ENCODE measurements around the gene SETBP1. TPM values are rescaled to one million over a fixed set of nuclear protein-coding genes. Genes with fewer than 3 reads are reported as not detected.

The SETBP1 gene
- total RNA-seq, 1 experiment from 2014 or later = 3.4 TPM

GRCh38 chr18:44938720-44939665 lies 258.3 kb downstream of the SETBP1 start:
- H3K36me3 ChIP-seq (ENCODE audit: insufficient read depth, low read length) = no peaks in the 10 kb centered on the region
- H3K9ac ChIP-seq (ENCODE audit: low read length) = no peak overlapping the region
- no peak overlapping the region for H3K27ac ChIP-seq (ENCODE audit: low read length)
- no peaks in the 10 kb centered on the region for H3K79me2 ChIP-seq (ENCODE audit: low read length)
- no peak overlapping the region for H3K4me2 ChIP-seq (ENCODE audit: low read depth, low read length, poor library complexity, severe bottlenecking)
- H4K20me1 ChIP-seq (ENCODE audit: insufficient read depth, low read depth, low read length) = no peaks in the 10 kb centered on the region
- no peaks in the 10 kb centered on the region for H3K4me1 ChIP-seq (ENCODE audit: low read length)
- H3K4me3 ChIP-seq (ENCODE audit: low read length) = no peak overlapping the region
- H2AFZ ChIP-seq (ENCODE audit: low read length) = no peak overlapping the region
- H3K27me3 ChIP-seq (ENCODE audit: low read length) = no peaks in the 10 kb centered on the region
- no peaks in the 10 kb centered on the region for H3K9me3 ChIP-seq (ENCODE audit: low read length)
- DNase-seq = no peak
- no peaks in the 10 kb centered on the region for H3K9me2 ChIP-seq (replicated peaks; ENCODE audit: insufficient read depth, low read length)

- Histone ChIP-seq H3K79me2 (ENCODE audit: low read length) (no peaks in the 10 kb centered on the region), H3K4me1 (ENCODE audit: low read length) (no peaks in the 10 kb centered on the region), H2AFZ (ENCODE audit: low read length) (no peak overlapping the region), H3K4me3 (ENCODE audit: low read length) (no peak overlapping the region), H3K36me3 (ENCODE audit: insufficient read depth, low read length) (no peaks in the 10 kb centered on the region), H3K9ac (ENCODE audit: low read length) (no peak overlapping the region), H4K20me1 (ENCODE audit: insufficient read depth, low read depth, low read length) (no peaks in the 10 kb centered on the region), H3K27ac (ENCODE audit: low read length) (no peak overlapping the region), H3K27me3 (ENCODE audit: low read length) (no peaks in the 10 kb centered on the region), H3K9me2 (replicated peaks; ENCODE audit: insufficient read depth, low read length) (no peaks in the 10 kb centered on the region), H3K9me3 (ENCODE audit: low read length) (no peaks in the 10 kb centered on the region), H3K4me2 (ENCODE audit: low read depth, low read length, poor library complexity, severe bottlenecking) (no peak overlapping the region)
- no peak for DNase-seq
Measured at GRCh38 chr18:44941516-44941915, 260.8 kb downstream of the SETBP1 start.

GRCh38 chr18:44942073-44942472 lies 261.4 kb downstream of the SETBP1 start:
- Histone ChIP-seq H3K4me2 (ENCODE audit: low read depth, low read length, poor library complexity, severe bottlenecking) (no peak overlapping the region), H3K27ac (ENCODE audit: low read length) (no peak overlapping the region), H3K9ac (ENCODE audit: low read length) (no peak overlapping the region), H3K79me2 (ENCODE audit: low read length) (no peaks in the 10 kb centered on the region), H3K9me3 (ENCODE audit: low read length) (no peaks in the 10 kb centered on the region), H3K4me3 (ENCODE audit: low read length) (no peak overlapping the region), H2AFZ (ENCODE audit: low read length) (no peak overlapping the region), H3K27me3 (ENCODE audit: low read length) (no peaks in the 10 kb centered on the region), H4K20me1 (ENCODE audit: insufficient read depth, low read depth, low read length) (no peaks in the 10 kb centered on the region), H3K4me1 (ENCODE audit: low read length) (no peaks in the 10 kb centered on the region), H3K9me2 (replicated peaks; ENCODE audit: insufficient read depth, low read length) (no peaks in the 10 kb centered on the region), H3K36me3 (ENCODE audit: insufficient read depth, low read length) (no peaks in the 10 kb centered on the region)
- DNase-seq = no peak

GRCh38 chr18:44943311-44943881 lies 262.7 kb downstream of the SETBP1 start:
- Histone ChIP-seq H3K9ac (ENCODE audit: low read length) (no peak overlapping the region), H3K79me2 (ENCODE audit: low read length) (no peaks in the 10 kb centered on the region), H3K4me1 (ENCODE audit: low read length) (no peaks in the 10 kb centered on the region), H2AFZ (ENCODE audit: low read length) (no peak overlapping the region), H3K27me3 (ENCODE audit: low read length) (no peaks in the 10 kb centered on the region), H3K4me3 (ENCODE audit: low read length) (no peak overlapping the region), H4K20me1 (ENCODE audit: insufficient read depth, low read depth, low read length) (no peaks in the 10 kb centered on the region), H3K9me2 (replicated peaks; ENCODE audit: insufficient read depth, low read length) (no peaks in the 10 kb centered on the region), H3K36me3 (ENCODE audit: insufficient read depth, low read length) (no peaks in the 10 kb centered on the region), H3K9me3 (ENCODE audit: low read length) (no peaks in the 10 kb centered on the region), H3K27ac (ENCODE audit: low read length) (no peak overlapping the region), H3K4me2 (ENCODE audit: low read depth, low read length, poor library complexity, severe bottlenecking) (no peak overlapping the region)
- no peak for DNase-seq

GRCh38 chr18:44944461-44944860 lies 263.8 kb downstream of the SETBP1 start:
- no peak for DNase-seq
- no peak overlapping the region for H2AFZ ChIP-seq (ENCODE audit: low read length)
- H3K4me3 ChIP-seq (ENCODE audit: low read length) = no peak overlapping the region
- no peaks in the 10 kb centered on the region for H3K9me3 ChIP-seq (ENCODE audit: low read length)
- no peaks in the 10 kb centered on the region for H3K27me3 ChIP-seq (ENCODE audit: low read length)
- no peaks in the 10 kb centered on the region for H3K79me2 ChIP-seq (ENCODE audit: low read length)
- H3K4me1 ChIP-seq (ENCODE audit: low read length) = no peaks in the 10 kb centered on the region
- no peaks in the 10 kb centered on the region for H4K20me1 ChIP-seq (ENCODE audit: insufficient read depth, low read depth, low read length)
- no peak overlapping the region for H3K4me2 ChIP-seq (ENCODE audit: low read depth, low read length, poor library complexity, severe bottlenecking)
- H3K36me3 ChIP-seq (ENCODE audit: insufficient read depth, low read length) = no peaks in the 10 kb centered on the region
- H3K9ac ChIP-seq (ENCODE audit: low read length) = no peak overlapping the region
- H3K9me2 ChIP-seq (replicated peaks; ENCODE audit: insufficient read depth, low read length) = no peaks in the 10 kb centered on the region
- H3K27ac ChIP-seq (ENCODE audit: low read length) = no peak overlapping the region

- H3K36me3 ChIP-seq (ENCODE audit: insufficient read depth, low read length) = no peaks in the 10 kb centered on the region
- H3K27me3 ChIP-seq (ENCODE audit: low read length) = no peaks in the 10 kb centered on the region
- H3K9ac ChIP-seq (ENCODE audit: low read length) = no peak overlapping the region
- no peaks in the 10 kb centered on the region for H3K9me2 ChIP-seq (replicated peaks; ENCODE audit: insufficient read depth, low read length)
- no peak overlapping the region for H3K4me2 ChIP-seq (ENCODE audit: low read depth, low read length, poor library complexity, severe bottlenecking)
- no peaks in the 10 kb centered on the region for H4K20me1 ChIP-seq (ENCODE audit: insufficient read depth, low read depth, low read length)
- no peaks in the 10 kb centered on the region for H3K79me2 ChIP-seq (ENCODE audit: low read length)
- H3K27ac ChIP-seq (ENCODE audit: low read length) = no peak overlapping the region
- no peak overlapping the region for H3K4me3 ChIP-seq (ENCODE audit: low read length)
- no peak for DNase-seq
- H3K4me1 ChIP-seq (ENCODE audit: low read length) = no peaks in the 10 kb centered on the region
- no peak overlapping the region for H2AFZ ChIP-seq (ENCODE audit: low read length)
- no peaks in the 10 kb centered on the region for H3K9me3 ChIP-seq (ENCODE audit: low read length)
Measured at GRCh38 chr18:44945888-44946401, 265.3 kb downstream of the SETBP1 start.

GRCh38 chr18:44946529-44947113 lies 265.9 kb downstream of the SETBP1 start:
- no peak overlapping the region for H3K27ac ChIP-seq (ENCODE audit: low read length)
- DNase-seq = no peak
- H3K4me3 ChIP-seq (ENCODE audit: low read length) = no peak overlapping the region
- H2AFZ ChIP-seq (ENCODE audit: low read length) = no peak overlapping the region
- no peak overlapping the region for H3K9ac ChIP-seq (ENCODE audit: low read length)
- H3K36me3 ChIP-seq (ENCODE audit: insufficient read depth, low read length) = no peaks in the 10 kb centered on the region
- no peaks in the 10 kb centered on the region for H3K27me3 ChIP-seq (ENCODE audit: low read length)
- H3K9me3 ChIP-seq (ENCODE audit: low read length) = no peaks in the 10 kb centered on the region
- H3K4me2 ChIP-seq (ENCODE audit: low read depth, low read length, poor library complexity, severe bottlenecking) = no peak overlapping the region
- no peaks in the 10 kb centered on the region for H3K79me2 ChIP-seq (ENCODE audit: low read length)
- no peaks in the 10 kb centered on the region for H3K9me2 ChIP-seq (replicated peaks; ENCODE audit: insufficient read depth, low read length)
- no peaks in the 10 kb centered on the region for H4K20me1 ChIP-seq (ENCODE audit: insufficient read depth, low read depth, low read length)
- no peaks in the 10 kb centered on the region for H3K4me1 ChIP-seq (ENCODE audit: low read length)

GRCh38 chr18:44949967-44950366 lies 269.3 kb downstream of the SETBP1 start:
- Histone ChIP-seq H4K20me1 (ENCODE audit: insufficient read depth, low read depth, low read length) (no peaks in the 10 kb centered on the region), H3K4me3 (ENCODE audit: low read length) (no peak overlapping the region), H3K36me3 (ENCODE audit: insufficient read depth, low read length) (no peaks in the 10 kb centered on the region), H3K27ac (ENCODE audit: low read length) (no peak overlapping the region), H3K9ac (ENCODE audit: low read length) (no peak overlapping the region), H2AFZ (ENCODE audit: low read length) (no peak overlapping the region), H3K9me2 (replicated peaks; ENCODE audit: insufficient read depth, low read length) (no peaks in the 10 kb centered on the region), H3K27me3 (ENCODE audit: low read length) (no peaks in the 10 kb centered on the region), H3K4me2 (ENCODE audit: low read depth, low read length, poor library complexity, severe bottlenecking) (no peak overlapping the region), H3K9me3 (ENCODE audit: low read length) (no peaks in the 10 kb centered on the region), H3K4me1 (ENCODE audit: low read length) (no peaks in the 10 kb centered on the region), H3K79me2 (ENCODE audit: low read length) (no peaks in the 10 kb centered on the region)
- no peak for DNase-seq
